SK-N-SH treated with all-trans-retinoic acid at 6 μM for 48 hours (cell line): Measurements from ENCODE around the gene STAB2.

Source experiments
- ARNTL ChIP-seq: fragments of 450-650 bp; formaldehyde crosslinking; IDR thresholded peaks from 2 replicates; pipeline ENCODE4 v1.5.0; 2020; ENCODE audit warnings: low read depth, mild to moderate bottlenecking, moderate library complexity, borderline replicate concordance
- BACH2 ChIP-seq: fragments of 250-450 bp; sonication (Bioruptor Pico); IDR thresholded peaks from 2 replicates; pipeline ENCODE4 v1.9.0; 2021; ENCODE audit warnings: mild to moderate bottlenecking, borderline replicate concordance
- CSRNP3 ChIP-seq: fragments of 250-450 bp; sonication (Bioruptor Pico); IDR thresholded peaks from 2 replicates; pipeline ENCODE4 v1.5.1; 2021; ENCODE audit warnings: mild to moderate bottlenecking, moderate library complexity
- GLIS3 ChIP-seq: fragments of 250-450 bp; sonication (Bioruptor Pico); IDR thresholded peaks from 2 replicates; pipeline ENCODE4 v1.5.0; 2020; ENCODE audit warnings: mild to moderate bottlenecking, moderate library complexity
- OSR1 ChIP-seq: fragments of 250-450 bp; sonication (Bioruptor Pico); IDR thresholded peaks from 2 replicates; pipeline ENCODE4 v1.8.0; 2022; ENCODE audit warnings: moderate library complexity, mild to moderate bottlenecking, inconsistent platforms
- PATZ1 ChIP-seq: fragments of 250-450 bp; sonication (Bioruptor Pico); IDR thresholded peaks from 2 replicates; pipeline ENCODE4 v1.8.0; 2020; ENCODE audit warnings: mild to moderate bottlenecking, moderate library complexity, borderline replicate concordance
- PPARA ChIP-seq: fragments of 250-450 bp; sonication (Bioruptor Pico); IDR thresholded peaks from 2 replicates; pipeline ENCODE4 v1.5.0; 2020; ENCODE audit warnings: mild to moderate bottlenecking, borderline replicate concordance
- ZC3H10 ChIP-seq: fragments of 250-450 bp; sonication (Bioruptor Pico); IDR thresholded peaks from 2 replicates; pipeline ENCODE4 v1.5.1; 2021; ENCODE audit warnings: mild to moderate bottlenecking, moderate library complexity
- ZFP3 ChIP-seq: fragments of 250-450 bp; sonication (Bioruptor Pico); IDR thresholded peaks from 2 replicates; pipeline ENCODE4 v1.5.0; 2020; ENCODE audit warnings: mild to moderate bottlenecking, moderate library complexity
- ZFP30 ChIP-seq: fragments of 450-650 bp; formaldehyde crosslinking; IDR thresholded peaks from 2 replicates; pipeline ENCODE4 v1.5.0; 2022; ENCODE audit warnings: mild to moderate bottlenecking, moderate library complexity
- ZNF565 ChIP-seq: fragments of 450-650 bp; formaldehyde crosslinking; conservative IDR thresholded peaks from 2 replicates; pipeline ENCODE4 v1.5.0; 2020; ENCODE audit warnings: low read depth, mild to moderate bottlenecking, moderate library complexity

GRCh38 chr12:103813949-103814348 is 226.9 kb downstream of the STAB2 start:
- TF ChIP-seq ARNTL (CRISPR knock-in tag), result no peak
- TF ChIP-seq BACH2 (CRISPR knock-in tag), result no peak
- TF ChIP-seq ZFP3 (CRISPR knock-in tag), result no peak
- no peak for TF ChIP-seq PPARA (CRISPR knock-in tag)
- no peak for TF ChIP-seq OSR1 (CRISPR knock-in tag)
- TF ChIP-seq PATZ1, result no peak
- TF ChIP-seq CSRNP3 (CRISPR knock-in tag), result no peak
- no peak for TF ChIP-seq ZFP30 (CRISPR knock-in tag)
- no peak for TF ChIP-seq ZNF565 (CRISPR knock-in tag)
- no peak for TF ChIP-seq ZC3H10 (CRISPR knock-in tag)
- TF ChIP-seq GLIS3 (CRISPR knock-in tag), result no peak
